Brain microvascular endothelial cell (primary cell): ENCODE data around the gene C2orf68.

ENCODE experiments used
- DNase-seq: peaks from one replicate; pipeline ENCODE4 v3.0.0-alpha.2; 2020
- H3K27ac ChIP-seq: fragments of 250-450 bp; sonication (Bioruptor Pico); 2 replicates; pipeline ENCODE4 v1.5.1; 2020; ENCODE audit warnings: mild to moderate bottlenecking, moderate library complexity
- H3K27me3 ChIP-seq: fragments of 250-450 bp; sonication (Bioruptor Pico); replicated peaks from 2 replicates; pipeline ENCODE4 v1.5.1; 2020; ENCODE audit warnings: mild to moderate bottlenecking
- H3K36me3 ChIP-seq: fragments of 250-450 bp; sonication (Bioruptor Pico); replicated peaks from 2 replicates; pipeline ENCODE4 v1.5.1; 2020; ENCODE audit warnings: mild to moderate bottlenecking
- H3K4me3 ChIP-seq: 2 replicates; pipeline ENCODE4 v1.5.1; 2011; ENCODE audit warnings: low read depth, mild to moderate bottlenecking, control low read depth, low read length, moderate library complexity
- in situ Hi-C: cut with HindIII; loops from 2 replicates; pipeline ENCODE4 v1.10.0; 2017; ENCODE audit warnings: low sequenced_read_pairs, low pct_ligation_motif_present
- TF ChIP-seq, protein P1 (sequence below): IDR thresholded peaks from 2 replicates; pipeline ENCODE4 v1.5.1; 2011; ENCODE audit warnings: low read depth, mild to moderate bottlenecking, moderate library complexity, low read length, control low read depth, inconsistent platforms; ENCODE audit errors: missing control alignments

Gene C2orf68

DNA sequence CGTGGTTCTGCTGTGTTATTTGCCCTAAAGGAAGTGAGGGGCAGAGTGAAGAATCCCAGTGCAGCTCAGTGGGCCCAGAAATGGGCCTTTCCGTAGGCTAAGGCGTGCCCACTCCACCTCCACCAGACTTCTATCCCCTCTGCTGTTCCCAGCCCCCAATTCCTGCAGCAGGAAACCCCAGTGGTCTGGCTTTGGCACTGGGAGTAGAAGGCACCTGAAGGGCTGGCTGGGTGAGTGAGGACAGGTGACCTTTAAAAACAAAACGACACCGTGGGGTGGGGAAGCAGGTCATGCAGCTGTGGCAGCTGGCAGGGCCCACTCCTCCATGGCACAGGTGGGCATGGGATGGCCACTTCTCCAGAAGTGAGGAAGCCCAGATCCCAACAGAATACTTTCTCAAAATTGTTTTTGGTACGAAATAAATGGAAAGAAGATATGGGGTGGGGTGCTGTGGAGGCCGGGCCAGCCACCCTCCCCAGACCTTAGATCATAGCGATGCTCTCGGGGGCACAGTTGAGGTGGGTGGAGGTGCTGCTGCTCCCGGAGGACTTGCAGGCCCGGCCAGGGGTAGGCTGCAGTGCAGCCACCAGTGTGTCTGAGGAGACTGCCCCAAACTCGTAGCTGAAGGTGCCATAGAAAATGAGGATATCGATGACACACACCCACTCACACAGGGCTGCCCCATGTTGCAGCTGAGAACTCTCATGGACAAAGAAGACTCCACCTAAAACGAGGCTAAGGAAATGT is 13.1 kb downstream of the C2orf68 start:
- in situ Hi-C loops: no loop called here
- H3K27ac ChIP-seq: no peak overlapping the region
- no peaks in the 10 kb centered on the region for H3K27me3 ChIP-seq
- DNase-seq: no peak
- peaks cover 15% of the 10 kb centered on the region for H3K36me3 ChIP-seq
- H3K4me3 ChIP-seq: no peak overlapping the region
- TF ChIP-seq, protein P1, sequence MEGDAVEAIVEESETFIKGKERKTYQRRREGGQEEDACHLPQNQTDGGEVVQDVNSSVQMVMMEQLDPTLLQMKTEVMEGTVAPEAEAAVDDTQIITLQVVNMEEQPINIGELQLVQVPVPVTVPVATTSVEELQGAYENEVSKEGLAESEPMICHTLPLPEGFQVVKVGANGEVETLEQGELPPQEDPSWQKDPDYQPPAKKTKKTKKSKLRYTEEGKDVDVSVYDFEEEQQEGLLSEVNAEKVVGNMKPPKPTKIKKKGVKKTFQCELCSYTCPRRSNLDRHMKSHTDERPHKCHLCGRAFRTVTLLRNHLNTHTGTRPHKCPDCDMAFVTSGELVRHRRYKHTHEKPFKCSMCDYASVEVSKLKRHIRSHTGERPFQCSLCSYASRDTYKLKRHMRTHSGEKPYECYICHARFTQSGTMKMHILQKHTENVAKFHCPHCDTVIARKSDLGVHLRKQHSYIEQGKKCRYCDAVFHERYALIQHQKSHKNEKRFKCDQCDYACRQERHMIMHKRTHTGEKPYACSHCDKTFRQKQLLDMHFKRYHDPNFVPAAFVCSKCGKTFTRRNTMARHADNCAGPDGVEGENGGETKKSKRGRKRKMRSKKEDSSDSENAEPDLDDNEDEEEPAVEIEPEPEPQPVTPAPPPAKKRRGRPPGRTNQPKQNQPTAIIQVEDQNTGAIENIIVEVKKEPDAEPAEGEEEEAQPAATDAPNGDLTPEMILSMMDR: no peak

DNA sequence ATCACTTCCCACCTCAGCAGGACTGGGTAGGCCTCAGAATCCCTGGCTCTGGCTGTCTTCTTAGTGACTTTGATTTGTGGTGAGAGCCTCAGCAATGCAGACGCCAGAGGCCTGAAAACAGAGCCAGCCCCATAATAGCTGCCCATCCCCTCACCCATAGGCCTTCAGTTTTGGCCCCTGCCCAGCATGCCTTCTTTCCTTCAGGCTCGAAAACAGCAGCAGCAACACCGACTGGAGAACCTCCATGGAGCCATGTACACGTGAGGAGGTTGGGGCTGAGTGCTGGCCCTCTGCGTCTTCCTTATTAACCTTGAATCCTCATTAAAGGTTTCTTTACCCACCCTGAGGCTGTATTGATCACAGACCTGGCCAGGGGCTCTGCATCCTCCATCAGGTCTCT is 14.6 kb downstream of the C2orf68 start:
- Histone ChIP-seq H3K4me3 (no peak overlapping the region), H3K27ac (no peak overlapping the region), H3K27me3 (no peaks in the 10 kb centered on the region), H3K36me3 (peaks cover 15% of the 10 kb centered on the region)
- DNase-seq: no peak
- TF ChIP-seq, protein P1: no peak
- in situ Hi-C loops: no loop called here

DNA sequence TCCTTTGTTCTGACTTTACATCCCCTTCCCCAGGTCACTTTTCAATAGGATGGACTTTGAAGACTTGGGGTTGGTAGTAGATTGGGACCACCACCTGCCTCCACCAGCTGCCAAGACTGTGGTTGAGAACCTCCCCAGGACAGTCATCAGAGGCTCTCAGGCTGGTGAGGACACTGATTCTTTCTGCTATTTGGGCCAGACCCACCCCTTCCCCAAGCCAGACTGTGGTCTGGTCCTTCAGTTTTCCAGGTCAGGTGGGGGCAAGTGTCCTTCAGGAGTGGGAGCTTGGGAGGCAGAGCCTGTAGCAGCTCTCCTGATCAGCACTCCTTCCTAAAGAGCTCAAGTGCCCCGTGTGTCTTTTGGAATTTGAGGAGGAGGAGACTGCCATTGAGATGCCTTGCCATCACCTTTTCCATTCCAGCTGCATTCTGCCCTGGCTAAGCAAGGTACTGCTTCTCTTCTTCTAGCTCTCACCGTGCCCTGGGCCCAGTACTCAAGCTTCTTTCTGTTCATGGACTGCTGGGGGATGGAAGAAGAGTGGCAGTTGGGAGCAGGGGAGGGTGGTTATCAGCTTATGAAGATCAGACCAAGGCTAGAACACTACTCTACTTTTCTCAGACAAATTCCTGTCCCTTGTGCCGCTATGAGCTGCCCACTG is 15.3 kb downstream of the C2orf68 start:
- Histone ChIP-seq H3K36me3 (peaks cover 15% of the 10 kb centered on the region), H3K27me3 (no peaks in the 10 kb centered on the region), H3K4me3 (peak overlapping the region; percentile 98), H3K27ac (no peak overlapping the region)
- DNase-seq: no peak
- in situ Hi-C loops: no loop called here
- TF ChIP-seq, protein P1: no peak

DNA sequence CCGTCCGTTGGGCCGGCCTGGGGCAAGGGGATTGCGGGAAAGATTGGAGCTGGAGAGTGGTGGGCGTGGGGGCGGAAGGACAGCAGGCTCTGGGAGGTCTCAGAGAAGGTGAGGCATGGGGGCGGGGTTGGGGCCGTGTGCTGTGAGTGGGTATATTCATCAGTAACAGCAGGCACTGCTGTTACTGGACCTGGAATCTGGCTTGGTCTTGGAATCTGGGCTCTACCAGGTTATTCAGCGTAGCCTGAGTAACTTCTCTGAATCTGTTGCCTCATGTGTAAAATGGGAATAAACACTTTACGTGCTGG is 15.9 kb downstream of the C2orf68 start:
- no peak for DNase-seq

DNA sequence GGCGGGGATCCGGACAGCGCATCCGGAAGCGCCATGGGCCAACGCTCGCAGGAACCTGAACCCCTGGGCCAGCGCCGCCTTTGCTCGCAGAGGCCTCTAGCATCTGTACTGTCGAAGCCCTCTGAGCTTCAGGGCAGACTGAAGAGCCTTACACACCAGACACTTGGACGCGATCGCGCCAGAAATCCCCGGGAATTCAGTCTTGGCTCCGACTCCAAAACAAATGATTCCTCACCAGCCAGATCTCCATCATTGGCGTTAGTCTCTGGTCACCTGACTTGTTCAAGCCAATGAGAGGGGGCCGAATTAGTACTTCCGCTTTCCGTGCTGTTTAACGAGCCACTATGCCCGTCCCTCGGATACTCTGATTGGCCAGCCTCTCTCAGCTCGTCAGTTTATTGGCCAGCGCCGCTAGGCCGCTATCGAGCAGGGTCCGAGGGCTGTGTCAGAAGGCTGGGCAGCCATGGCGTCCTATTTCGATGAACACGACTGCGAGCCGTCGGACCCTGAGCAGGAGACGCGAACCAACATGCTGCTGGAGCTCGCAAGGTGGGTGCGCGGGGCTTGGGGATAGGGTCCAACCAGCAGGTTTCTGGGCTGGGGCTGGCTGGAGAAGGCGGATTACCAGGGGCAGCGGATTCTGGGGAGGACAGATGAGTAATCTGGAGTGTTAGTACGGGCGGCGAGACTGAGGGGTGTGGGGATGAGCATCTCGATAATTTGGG is 16.4 kb downstream of the C2orf68 start, which contains the start of gene RNF181:
Gene RNF181, plus strand, starts transcription at position 445 of the 725 bp plus-strand sequence. Its CDS starts 19 bp downstream, at position 464.
- Histone ChIP-seq H3K27ac (peak within 1 kb of the TSS; percentile 78), H3K36me3 (peaks cover 15% of the 10 kb centered on the region), H3K27me3 (no peaks in the 10 kb centered on the region), H3K4me3 (peak within 1 kb of the TSS; percentile 98)
- DNase-seq: peak; percentile 99
- in situ Hi-C loops: no loop called here
- TF ChIP-seq, protein P1: no peak

More for the DNA sequence above, 15.9 kb downstream of the C2orf68 start:
- Histone ChIP-seq H3K36me3 (peaks cover 15% of the 10 kb centered on the region), H3K27me3 (no peaks in the 10 kb centered on the region), H3K27ac (peak overlapping the region; percentile 78), H3K4me3 (peak overlapping the region; percentile 98)
- TF ChIP-seq, protein P1: no peak
- in situ Hi-C loops: no loop called here
